Endothelial cell of umbilical vein (primary cell): Measurements from ENCODE around the gene CANT1. TPM values are rescaled to one million over a fixed set of nuclear protein-coding genes. Genes with fewer than 3 reads are reported as not detected.

Experiments used
- BruUV-seq: library from RNA; stranded (reverse); fragments of 400-500 nt; replicated peaks from 2 replicates; lab custom pipeline; 2021; lab: Mats Ljungman, UMichigan
- CTCF ChIA-PET: fragments of 300-600, 350-600 bp; sonication (Branson Sonifier 250); formaldehyde crosslinking; loops from one replicate; lab custom pipeline; 2021; ENCODE audit warnings: antibody characterized with exemption, inconsistent platforms; lab: Charles Lee
- POLR2A ChIA-PET: fragments of 300-600, 350-600 bp; sonication (Branson Sonifier 250); formaldehyde crosslinking; loops from one replicate; lab custom pipeline; 2021; ENCODE audit warnings: antibody characterized with exemption, inconsistent platforms; lab: Charles Lee
- DNase-seq: peaks from one replicate; pipeline ENCODE4 v3.0.0-alpha.2; 2011; ENCODE audit warnings: low read depth, low spot score
- FAIRE-seq: peaks from 2 replicates; lab custom pipeline; 2011; peaks lifted over from hg19 to GRCh38; lab: Jason Lieb, UNC
- H2AFZ ChIP-seq: 2 replicates; pipeline ENCODE4 v1.6.0; 2012; ENCODE audit warnings: low read depth, low read length, control low read depth, inconsistent platforms
- H3K27ac ChIP-seq: 2 replicates; pipeline ENCODE4 v1.5.1; 2011; ENCODE audit warnings: low read depth, mild to moderate bottlenecking, control low read depth, low read length, moderate library complexity; ENCODE audit not compliant: insufficient read depth
- H3K27me3 ChIP-seq, 2 experiments: 2 replicates each; pipeline versions ENCODE4 v1.6.0 to v1.6.1; 2011; ENCODE audit warnings: low read length in 2 of 2, mixed read lengths in 1 of 2; ENCODE audit not compliant: control insufficient read depth in 2 of 2, insufficient read depth in 2 of 2
- H3K36me3 ChIP-seq, 2 experiments: 2 replicates in 1 of 2; 3 replicates in 1 of 2; pipeline ENCODE4 v1.5.1; 2011; ENCODE audit warnings: low read length in 2 of 2, mild to moderate bottlenecking in 1 of 2, moderate library complexity in 1 of 2; ENCODE audit not compliant: control insufficient read depth in 2 of 2, insufficient read depth in 2 of 2; ENCODE audit errors: extremely low read depth in 1 of 2
- H3K4me1 ChIP-seq: 3 replicates; pipeline ENCODE4 v1.5.1; 2011; ENCODE audit warnings: mild to moderate bottlenecking, low read length; ENCODE audit not compliant: control insufficient read depth, insufficient read depth; ENCODE audit errors: extremely low read depth
- H3K4me2 ChIP-seq: 2 replicates; pipeline ENCODE4 v1.6.1; 2011; ENCODE audit warnings: low read length, control low read depth, mixed read lengths; ENCODE audit not compliant: insufficient read depth
- H3K4me3 ChIP-seq, 3 experiments: fragments of 200-600 bp in 1 of 3; sonication (generic), shearing (Covaris generic) in 1 of 3; replicated peaks in 1 of 3; 2 replicates each; pipeline ENCODE4 v1.5.1; 2011 to 2016; ENCODE audit warnings: control low read depth in 3 of 3, low read length in 3 of 3, mild to moderate bottlenecking in 2 of 3, inconsistent platforms in 1 of 3, low read depth in 1 of 3, moderate library complexity in 1 of 3; ENCODE audit not compliant: insufficient read depth in 1 of 3
- H3K79me2 ChIP-seq: 2 replicates; pipeline ENCODE4 v1.6.0; 2012; ENCODE audit warnings: low read length, inconsistent platforms; ENCODE audit not compliant: control insufficient read depth, insufficient read depth
- H3K9ac ChIP-seq: replicated peaks from 2 replicates; pipeline ENCODE3; 2011; ENCODE audit warnings: low read length, control low read depth; ENCODE audit not compliant: insufficient read depth; ENCODE audit errors: extremely low read depth
- H3K9me1 ChIP-seq: replicated peaks from 3 replicates; pipeline ENCODE4 v1.6.0; 2011; ENCODE audit warnings: mild to moderate bottlenecking, low read length; ENCODE audit not compliant: control insufficient read depth, insufficient read depth; ENCODE audit errors: extremely low read depth
- H3K9me3 ChIP-seq: replicated peaks from 2 replicates; pipeline ENCODE4 v1.5.1; 2012; ENCODE audit warnings: low read length, inconsistent platforms; ENCODE audit not compliant: control insufficient read depth, insufficient read depth
- H4K20me1 ChIP-seq: replicated peaks from 2 replicates; pipeline ENCODE3; 2011; ENCODE audit warnings: mild to moderate bottlenecking, low read length; ENCODE audit not compliant: control insufficient read depth, insufficient read depth; ENCODE audit errors: extremely low read depth
- CTCF ChIP-seq, 2 donors: IDR thresholded peaks; 1 replicate in 1 of 2; 2 replicates in 1 of 2; pipeline ENCODE4 v1.5.1; 2011; ENCODE audit warnings: low read length in 2 of 2, mild to moderate bottlenecking in 2 of 2, moderate library complexity in 2 of 2, control low read depth in 1 of 2, inconsistent platforms in 1 of 2, low read depth in 1 of 2; ENCODE audit not compliant: insufficient read depth in 1 of 2; ENCODE audit errors: extremely low read depth in 1 of 2
- FOS ChIP-seq: IDR thresholded peaks from 2 replicates; pipeline ENCODE4 v1.6.1; 2011; ENCODE audit warnings: mild to moderate bottlenecking, low read length, moderate library complexity, borderline replicate concordance; ENCODE audit not compliant: insufficient read depth
- GATA2 ChIP-seq: IDR thresholded peaks from 2 replicates; pipeline ENCODE4 v1.7.0; 2011; ENCODE audit warnings: low read depth, mild to moderate bottlenecking, moderate library complexity, mixed read lengths, low read length; ENCODE audit not compliant: insufficient read length, insufficient read depth
- JUN ChIP-seq: IDR thresholded peaks from 2 replicates; pipeline ENCODE4 v1.6.1; 2011; ENCODE audit warnings: borderline replicate concordance, low read depth; ENCODE audit not compliant: insufficient read length, insufficient read depth
- MAX ChIP-seq: IDR thresholded peaks from 2 replicates; pipeline ENCODE4 v1.6.1; 2011; ENCODE audit not compliant: insufficient read depth, insufficient read length
- MYC ChIP-seq: IDR thresholded peaks from one replicate; pipeline ENCODE4 v1.6.1; 2011; ENCODE audit warnings: mild to moderate bottlenecking, low read depth, low read length
- POLR2A ChIP-seq: IDR thresholded peaks from 2 replicates; pipeline ENCODE4 v1.6.1; 2012; ENCODE audit warnings: low read depth, mild to moderate bottlenecking, control low read depth, low read length
- POLR2AphosphoS5 ChIP-seq: IDR thresholded peaks from 2 replicates; pipeline ENCODE4 v1.6.1; 2012; ENCODE audit warnings: low read depth, mild to moderate bottlenecking, control low read depth, low read length, moderate library complexity; ENCODE audit not compliant: insufficient read depth
- dilution Hi-C: fragments of 300-500 bp; cut with MboI; formaldehyde crosslinking; loops from one replicate; pipeline ENCODE4 v1.15.0; 2019; ENCODE audit warnings: low sequenced_read_pairs; ENCODE audit not compliant: extremely low pct_ligation_motif_present
- intact Hi-C: fragments of 100-400 bp; cut with micrococcal nuclease; formaldehyde crosslinking; loops from one replicate; pipeline ENCODE4 v1.10.0; 2022
- polyA plus RNA-seq, 4 experiments: library from polyadenylated mRNA; depleted of rRNA in 3 of 4; stranded (reverse) in 3 of 4; unstranded in 1 of 4; fragments of >200 nt; gene quantifications; 2 replicates each; pipeline versions ENCODE4 v1.2.1 to v1.2.3, GENCODE V29; 2011 to 2012; ENCODE audit warnings: missing spikeins in 1 of 4
- total RNA-seq: library from RNA; stranded (reverse); gene quantifications from 2 replicates; pipeline ENCODE4 v1.2.3, GENCODE V29; 2021

Gene CANT1
- total and polyA plus RNA-seq, 2 donors (not counting 3 experiments of a cell fraction or from before 2014, with no cell fraction given), result 85.0 to 93.6 TPM

- TF ChIP-seq POLR2AphosphoS5 (no peak), MYC (no peak), MAX (no peak), POLR2A (no peak), CTCF (IDR thresholded peaks at IDR 0.05; ENCODE audit: extremely low read depth in 1 of 2, insufficient read depth in 1 of 2, low read depth in 1 of 2, low read length in 2 of 2) (no peak), JUN (no peak), GATA2 (no peak), FOS (no peak)
- Histone ChIP-seq H3K4me1 (peaks cover 2% of the 10 kb centered on the region), H3K9ac (no peak overlapping the region), H3K4me3 (no peak overlapping the region), H3K27me3 (peaks cover 0 to 2% of the 10 kb centered on the region in 2 experiments), H3K36me3 (no peaks in the 10 kb centered on the region), H3K4me2 (no peak overlapping the region), H3K79me2 (no peaks in the 10 kb centered on the region), H2AFZ (no peak overlapping the region), H3K9me3 (no peaks in the 10 kb centered on the region), H3K27ac (no peak overlapping the region), H4K20me1 (no peaks in the 10 kb centered on the region), H3K9me1 (no peaks in the 10 kb centered on the region)
- DNase-seq, result no peak
- FAIRE-seq, result no peak
- POLR2A ChIA-PET, result no interaction called here
- intact Hi-C loops, result no loop called here
- dilution Hi-C loops, result no loop called here
- no TSS peak for BruUV-seq
- CTCF ChIA-PET, result interaction anchor here (0.7 to 3.3 kb wide), 5 partner anchors 34 to 345 kb away, joined by 3 to 16 read pairs (median 4); no protein-coding TSS in a partner anchor
Observed at GRCh38 chr17:79047923-79048825, 38.6 kb upstream of the CANT1 start.
